Panc1 (cell line): ENCODE data around the gene SPATA6L. TPM values are rescaled to one million over a fixed set of nuclear protein-coding genes. Genes with fewer than 3 reads are reported as not detected.

Experiments
- ATAC-seq: fragments of 200-7000 bp; cut with Tn5 transposase; 2 replicates; pipeline ENCODE4 v1.9.1; 2020; ENCODE audit warnings: mild to moderate bottlenecking, moderate library complexity
- BruUV-seq: library from RNA; stranded (reverse); fragments of 400-500 nt; replicated peaks from 2 replicates; lab custom pipeline; 2021; lab: Mats Ljungman, UMichigan
- CTCF ChIA-PET: fragments of 300-600 bp; sonication (Branson Sonifier 250); formaldehyde crosslinking; loops from one replicate; lab custom pipeline; 2022; ENCODE audit warnings: antibody characterized with exemption; lab: Charles Lee
- POLR2A ChIA-PET: fragments of 300-600 bp; sonication (Branson Sonifier 250); formaldehyde crosslinking; loops from one replicate; lab custom pipeline; 2022; ENCODE audit warnings: antibody characterized with exemption; lab: Charles Lee
- DNase-seq: peaks from one replicate; pipeline ENCODE4 v3.0.0-alpha.2; 2010; ENCODE audit warnings: low read depth, low spot score
- H3K27ac ChIP-seq: 2 replicates; pipeline ENCODE4 v1.5.1; 2011; ENCODE audit warnings: mild to moderate bottlenecking, low read length, inconsistent platforms
- H3K27me3 ChIP-seq: fragments of 200-500 bp; sonication (Bioruptor generic); 2 replicates; pipeline ENCODE4 v1.6.0; 2014; ENCODE audit warnings: low read length, inconsistent platforms; ENCODE audit not compliant: control insufficient read depth, insufficient read depth
- H3K36me3 ChIP-seq: fragments of 200-500 bp; sonication (Bioruptor generic); 2 replicates; pipeline ENCODE4 v1.5.1; 2014; ENCODE audit warnings: inconsistent platforms, mild to moderate bottlenecking, low read length, moderate library complexity; ENCODE audit not compliant: control insufficient read depth, insufficient read depth
- H3K4me1 ChIP-seq: 2 replicates; pipeline ENCODE4 v1.5.1; 2011; ENCODE audit warnings: inconsistent platforms, mild to moderate bottlenecking, low read length, moderate library complexity; ENCODE audit not compliant: control insufficient read depth, insufficient read depth
- H3K4me3 ChIP-seq, 2 experiments: 2 replicates each; pipeline ENCODE4 v1.5.1; 2011 to 2012; ENCODE audit warnings: low read depth in 2 of 2, low read length in 2 of 2, mild to moderate bottlenecking in 2 of 2, inconsistent platforms in 1 of 2, moderate library complexity in 1 of 2
- H3K9me3 ChIP-seq: fragments of 200-500 bp; sonication (Bioruptor generic); 2 replicates; pipeline ENCODE4 v1.5.1; 2014; ENCODE audit warnings: low read depth, mild to moderate bottlenecking, inconsistent platforms, low read length, moderate library complexity; ENCODE audit not compliant: control insufficient read depth, insufficient read depth
- CTCF ChIP-seq: fragments of 450-650 bp; IDR thresholded peaks from 2 replicates; pipeline ENCODE4 v1.5.1; 2017; ENCODE audit warnings: mild to moderate bottlenecking
- POLR2AphosphoS5 ChIP-seq: IDR thresholded peaks from 2 replicates; pipeline ENCODE4 v1.6.1; 2012; ENCODE audit warnings: mild to moderate bottlenecking, low read depth, low read length, moderate library complexity
- REST ChIP-seq, 2 experiments: IDR thresholded peaks; 2 replicates each; pipeline ENCODE4 v1.6.1; 2011 to 2012; ENCODE audit warnings: low read depth in 2 of 2, control low read depth in 1 of 2, low read length in 1 of 2, mild to moderate bottlenecking in 1 of 2, moderate library complexity in 1 of 2; ENCODE audit not compliant: insufficient read depth in 1 of 2
- SIN3A ChIP-seq: IDR thresholded peaks from 2 replicates; pipeline ENCODE4 v1.6.1; 2012; ENCODE audit warnings: low read depth, mild to moderate bottlenecking, low read length, moderate library complexity, borderline replicate concordance; ENCODE audit not compliant: insufficient read depth
- TCF7L2 ChIP-seq: IDR thresholded peaks from 2 replicates; pipeline ENCODE4 v1.6.1; 2011; ENCODE audit warnings: mild to moderate bottlenecking, low read depth, low read length, inconsistent platforms
- in situ Hi-C: cut with HindIII; loops from 2 replicates; pipeline ENCODE4 v1.10.0; 2016; ENCODE audit warnings: low sequenced_read_pairs, low pct_unique_long_range_greater_than_20kb
- intact Hi-C: fragments of 100-400 bp; cut with micrococcal nuclease; formaldehyde crosslinking; loops from one replicate; pipeline ENCODE4 v1.10.0; 2022; ENCODE audit not compliant: unreplicated experiment
- total RNA-seq: library from RNA; stranded (reverse); gene quantifications from one replicate; pipeline ENCODE4 v1.2.1, GENCODE V29; 2021; ENCODE audit not compliant: unreplicated experiment

Gene SPATA6L
- total RNA-seq, 1 experiment from 2014 or later = 0.13 TPM

- Histone ChIP-seq H3K4me1 (no peaks in the 10 kb centered on the region; the same call in 1 of the 2 replicates), H3K9me3 (no peaks in the 10 kb centered on the region), H3K4me3 (no peak overlapping the region), H3K36me3 (no peaks in the 10 kb centered on the region), H3K27ac (no peak overlapping the region), H3K27me3 (no peaks in the 10 kb centered on the region)
- POLR2A ChIA-PET = no interaction called here
- TF ChIP-seq SIN3A = no peak
- no peak for TF ChIP-seq TCF7L2
- no peak for TF ChIP-seq POLR2AphosphoS5
- TF ChIP-seq REST (IDR thresholded peaks at IDR 0.05; ENCODE audit: insufficient read depth in 1 of 2, low read depth in 2 of 2, low read length in 1 of 2) = no peak
- TF ChIP-seq CTCF = no peak
- in situ Hi-C loops = no loop called here
- intact Hi-C loops = loop anchor here (10.0 kb wide), 1 partner anchor 283 kb away; no protein-coding TSS in a partner anchor
- CTCF ChIA-PET = no interaction called here
- BruUV-seq = no TSS peak
- DNase-seq = no peak
- no peak for ATAC-seq
These were observed 1.4 kb upstream of the SPATA6L start for GRCh38 chr9:4667681-4668080.

GRCh38 chr9:4665357-4665756 lies 923 bp downstream of the SPATA6L start:
- BruUV-seq = no TSS peak

More at GRCh38 chr9:4665357-4665756, 923 bp downstream of the SPATA6L start:
- ATAC-seq = no peak
- ChIA-PET CTCF (no interaction called here), POLR2A (no interaction called here)
- DNase-seq = no peak
- Histone ChIP-seq H3K9me3 (no peaks in the 10 kb centered on the region), H3K4me1 (no peaks in the 10 kb centered on the region; the same call in 1 of the 2 replicates), H3K27me3 (no peaks in the 10 kb centered on the region), H3K36me3 (no peaks in the 10 kb centered on the region), H3K4me3 (no peak overlapping the region), H3K27ac (no peak overlapping the region)
- TF ChIP-seq POLR2AphosphoS5 (no peak), TCF7L2 (no peak), SIN3A (no peak), REST (IDR thresholded peaks at IDR 0.05; ENCODE audit: insufficient read depth in 1 of 2, low read depth in 2 of 2, low read length in 1 of 2) (no peak), CTCF (no peak)
- intact Hi-C loops (loop anchor here (10.0 kb wide), 1 partner anchor 281 kb away; no protein-coding TSS in a partner anchor), in situ Hi-C loops (no loop called here)
